GM23338 (cell line): Measurements from ENCODE around the gene SLC19A1. TPM values are rescaled to one million over a fixed set of nuclear protein-coding genes. Genes with fewer than 3 reads are reported as not detected.

Source experiments
- ATAC-seq: fragments of 200-7000 bp; cut with Tn5 transposase; 3 replicates; pipeline ENCODE4 v1.9.1; 2020
- DNase-seq: peaks from one replicate; pipeline ENCODE4 v3.0.0-alpha.2; 2015; ENCODE audit warnings: low spot score
- H2AFZ ChIP-seq: fragments of 200-600 bp; sonication (generic); 2 replicates; pipeline ENCODE4 v1.8.0; 2016; ENCODE audit warnings: antibody characterized with exemption, mild to moderate bottlenecking, moderate library complexity
- H3F3A ChIP-seq: fragments of 200-600 bp; sonication (generic); replicated peaks from 2 replicates; pipeline ENCODE4 v1.8.0; 2017; ENCODE audit warnings: antibody characterized with exemption, mixed run types, low read depth
- H3K27ac ChIP-seq: fragments of 200-600 bp; sonication (generic); 2 replicates; pipeline ENCODE4 v1.6.1; 2016; ENCODE audit warnings: low read depth
- H3K27me3 ChIP-seq: fragments of 200-600 bp; sonication (generic); 2 replicates; pipeline ENCODE4 v1.8.0; 2016; ENCODE audit warnings: mild to moderate bottlenecking, mixed run types, moderate library complexity; ENCODE audit not compliant: insufficient read depth
- H3K36me3 ChIP-seq: fragments of 200-600 bp; sonication (generic); 2 replicates; pipeline ENCODE4 v1.8.0; 2016; ENCODE audit warnings: mild to moderate bottlenecking; ENCODE audit not compliant: insufficient read depth
- H3K4me1 ChIP-seq: fragments of 200-600 bp; sonication (generic); 2 replicates; pipeline ENCODE4 v1.8.0; 2016; ENCODE audit warnings: mild to moderate bottlenecking, moderate library complexity; ENCODE audit not compliant: insufficient read depth
- H3K4me2 ChIP-seq: fragments of 200-600 bp; sonication (generic); 2 replicates; pipeline ENCODE4 v1.7.1; 2017; ENCODE audit warnings: mixed run types
- H3K4me3 ChIP-seq: fragments of 200-600 bp; sonication (generic); 2 replicates; pipeline ENCODE4 v1.6.1; 2016; ENCODE audit warnings: mixed run types
- H3K79me2 ChIP-seq: fragments of 200-600 bp; sonication (generic); replicated peaks from 2 replicates; pipeline ENCODE4 v1.8.0; 2017; ENCODE audit warnings: mild to moderate bottlenecking; ENCODE audit not compliant: insufficient read depth
- H3K9me2 ChIP-seq: fragments of 200-600 bp; sonication (generic); 2 replicates; pipeline ENCODE4 v1.8.0; 2017; ENCODE audit not compliant: insufficient read depth
- H4K20me1 ChIP-seq: fragments of 200-600 bp; sonication (generic); replicated peaks from 2 replicates; pipeline ENCODE4 v1.8.0; 2017; ENCODE audit warnings: mild to moderate bottlenecking; ENCODE audit not compliant: insufficient read depth
- H3K27ac Mint-ChIP-seq: 2 replicates; pipeline ENCODE4 v1.8.0; 2020; ENCODE audit warnings: inconsistent platforms, mild to moderate bottlenecking, moderate library complexity, mixed read lengths
- H3K27me3 Mint-ChIP-seq: 3 replicates; pipeline ENCODE4 v1.8.0; 2022; ENCODE audit warnings: low read depth, mild to moderate bottlenecking, moderate library complexity, mixed read lengths, inconsistent platforms; ENCODE audit not compliant: insufficient read depth, poor library complexity
- H3K36me3 Mint-ChIP-seq: 3 replicates; pipeline ENCODE4 v1.8.0; 2021; ENCODE audit warnings: low read depth, mild to moderate bottlenecking, inconsistent platforms, moderate library complexity, mixed read lengths
- H3K4me1 Mint-ChIP-seq: 3 replicates; pipeline ENCODE4 v1.8.0; 2020; ENCODE audit warnings: mild to moderate bottlenecking, inconsistent platforms, mixed read lengths
- H3K4me3 Mint-ChIP-seq: 3 replicates; pipeline ENCODE4 v1.8.0; 2021; ENCODE audit warnings: moderate library complexity, mild to moderate bottlenecking, inconsistent platforms, mixed read lengths
- H3K9me3 Mint-ChIP-seq: 3 replicates; pipeline ENCODE4 v1.8.0; 2020; ENCODE audit warnings: moderate library complexity, mild to moderate bottlenecking, inconsistent platforms, mixed read lengths
- CREB1 ChIP-seq: fragments of 250-450 bp; sonication (Bioruptor Pico); IDR thresholded peaks from 2 replicates; pipeline ENCODE4 v1.5.0; 2020; ENCODE audit warnings: low read depth, mild to moderate bottlenecking, moderate library complexity
- CTCF ChIP-seq, 2 experiments: fragments of 200-600 bp in 1 of 2; sonication (generic) in 1 of 2; conservative IDR thresholded peaks; 2 replicates each; pipeline versions ENCODE4 v1.5.1 to v1.6.1; 2016 to 2017; ENCODE audit warnings: antibody characterized with exemption in 2 of 2, low read depth in 2 of 2, mild to moderate bottlenecking in 2 of 2, moderate library complexity in 1 of 2
- JUNB ChIP-seq: IDR thresholded peaks from one replicate; pipeline ENCODE4 v1.6.1; 2016; ENCODE audit warnings: antibody characterized with exemption; ENCODE audit not compliant: unreplicated experiment
- STAT1 ChIP-seq: IDR thresholded peaks from one replicate; pipeline ENCODE4 v1.6.1; 2016; ENCODE audit warnings: antibody characterized with exemption; ENCODE audit not compliant: unreplicated experiment
- ZNF331 ChIP-seq: fragments of 250-450 bp; sonication (Bioruptor Pico); IDR thresholded peaks from 2 replicates; pipeline ENCODE4 v1.5.0; 2020; ENCODE audit warnings: low read depth, mild to moderate bottlenecking, moderate library complexity
- polyA plus RNA-seq: library from polyadenylated mRNA; unstranded; fragments of >200 nt; fragmentation: Nextera tagmentation; extraction: Ambion mirVana; gene quantifications from 2 replicates; pipeline ENCODE4 v1.2.1, GENCODE V29; 2016
- total RNA-seq: library from RNA; depleted of rRNA; stranded (reverse); fragments of >200 nt; shearing (Covaris generic); gene quantifications from 2 replicates; pipeline ENCODE4 v1.2.3, GENCODE V29; 2014
- TF ChIP-seq, protein P1 (sequence below): fragments of 250-450 bp; sonication (Bioruptor Pico); IDR thresholded peaks from 2 replicates; pipeline ENCODE4 v1.5.0; 2020; ENCODE audit warnings: mild to moderate bottlenecking, moderate library complexity
- TF ChIP-seq, protein P2 (sequence below): IDR thresholded peaks from 2 replicates; pipeline ENCODE4 v1.6.1; 2016; ENCODE audit warnings: antibody characterized with exemption

SLC19A1 gene
- total and polyA plus RNA-seq, 2 experiments from 2014 or later = 31.2 to 33.0 TPM

DNA sequence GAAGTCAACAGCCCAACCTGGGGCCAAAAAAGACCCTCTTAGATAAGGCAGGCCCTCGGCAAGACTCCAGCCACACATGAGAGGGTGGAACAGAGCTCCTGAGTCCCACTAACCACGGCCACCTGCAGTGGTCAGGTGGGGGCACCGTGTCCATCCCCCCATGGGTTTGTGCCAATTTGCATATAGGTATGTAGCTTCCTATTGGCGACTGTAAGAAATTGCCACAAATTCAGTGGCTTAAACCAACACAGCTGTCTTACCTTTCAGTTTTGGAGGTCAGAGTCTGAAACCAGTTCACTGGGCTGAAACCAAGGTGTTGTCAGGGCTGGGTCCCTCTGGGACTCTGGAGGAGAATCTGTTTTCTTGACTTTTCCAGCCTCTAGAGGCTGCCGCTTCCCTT lies 77.9 kb downstream of the SLC19A1 start (continued):
- TF ChIP-seq, protein P1, sequence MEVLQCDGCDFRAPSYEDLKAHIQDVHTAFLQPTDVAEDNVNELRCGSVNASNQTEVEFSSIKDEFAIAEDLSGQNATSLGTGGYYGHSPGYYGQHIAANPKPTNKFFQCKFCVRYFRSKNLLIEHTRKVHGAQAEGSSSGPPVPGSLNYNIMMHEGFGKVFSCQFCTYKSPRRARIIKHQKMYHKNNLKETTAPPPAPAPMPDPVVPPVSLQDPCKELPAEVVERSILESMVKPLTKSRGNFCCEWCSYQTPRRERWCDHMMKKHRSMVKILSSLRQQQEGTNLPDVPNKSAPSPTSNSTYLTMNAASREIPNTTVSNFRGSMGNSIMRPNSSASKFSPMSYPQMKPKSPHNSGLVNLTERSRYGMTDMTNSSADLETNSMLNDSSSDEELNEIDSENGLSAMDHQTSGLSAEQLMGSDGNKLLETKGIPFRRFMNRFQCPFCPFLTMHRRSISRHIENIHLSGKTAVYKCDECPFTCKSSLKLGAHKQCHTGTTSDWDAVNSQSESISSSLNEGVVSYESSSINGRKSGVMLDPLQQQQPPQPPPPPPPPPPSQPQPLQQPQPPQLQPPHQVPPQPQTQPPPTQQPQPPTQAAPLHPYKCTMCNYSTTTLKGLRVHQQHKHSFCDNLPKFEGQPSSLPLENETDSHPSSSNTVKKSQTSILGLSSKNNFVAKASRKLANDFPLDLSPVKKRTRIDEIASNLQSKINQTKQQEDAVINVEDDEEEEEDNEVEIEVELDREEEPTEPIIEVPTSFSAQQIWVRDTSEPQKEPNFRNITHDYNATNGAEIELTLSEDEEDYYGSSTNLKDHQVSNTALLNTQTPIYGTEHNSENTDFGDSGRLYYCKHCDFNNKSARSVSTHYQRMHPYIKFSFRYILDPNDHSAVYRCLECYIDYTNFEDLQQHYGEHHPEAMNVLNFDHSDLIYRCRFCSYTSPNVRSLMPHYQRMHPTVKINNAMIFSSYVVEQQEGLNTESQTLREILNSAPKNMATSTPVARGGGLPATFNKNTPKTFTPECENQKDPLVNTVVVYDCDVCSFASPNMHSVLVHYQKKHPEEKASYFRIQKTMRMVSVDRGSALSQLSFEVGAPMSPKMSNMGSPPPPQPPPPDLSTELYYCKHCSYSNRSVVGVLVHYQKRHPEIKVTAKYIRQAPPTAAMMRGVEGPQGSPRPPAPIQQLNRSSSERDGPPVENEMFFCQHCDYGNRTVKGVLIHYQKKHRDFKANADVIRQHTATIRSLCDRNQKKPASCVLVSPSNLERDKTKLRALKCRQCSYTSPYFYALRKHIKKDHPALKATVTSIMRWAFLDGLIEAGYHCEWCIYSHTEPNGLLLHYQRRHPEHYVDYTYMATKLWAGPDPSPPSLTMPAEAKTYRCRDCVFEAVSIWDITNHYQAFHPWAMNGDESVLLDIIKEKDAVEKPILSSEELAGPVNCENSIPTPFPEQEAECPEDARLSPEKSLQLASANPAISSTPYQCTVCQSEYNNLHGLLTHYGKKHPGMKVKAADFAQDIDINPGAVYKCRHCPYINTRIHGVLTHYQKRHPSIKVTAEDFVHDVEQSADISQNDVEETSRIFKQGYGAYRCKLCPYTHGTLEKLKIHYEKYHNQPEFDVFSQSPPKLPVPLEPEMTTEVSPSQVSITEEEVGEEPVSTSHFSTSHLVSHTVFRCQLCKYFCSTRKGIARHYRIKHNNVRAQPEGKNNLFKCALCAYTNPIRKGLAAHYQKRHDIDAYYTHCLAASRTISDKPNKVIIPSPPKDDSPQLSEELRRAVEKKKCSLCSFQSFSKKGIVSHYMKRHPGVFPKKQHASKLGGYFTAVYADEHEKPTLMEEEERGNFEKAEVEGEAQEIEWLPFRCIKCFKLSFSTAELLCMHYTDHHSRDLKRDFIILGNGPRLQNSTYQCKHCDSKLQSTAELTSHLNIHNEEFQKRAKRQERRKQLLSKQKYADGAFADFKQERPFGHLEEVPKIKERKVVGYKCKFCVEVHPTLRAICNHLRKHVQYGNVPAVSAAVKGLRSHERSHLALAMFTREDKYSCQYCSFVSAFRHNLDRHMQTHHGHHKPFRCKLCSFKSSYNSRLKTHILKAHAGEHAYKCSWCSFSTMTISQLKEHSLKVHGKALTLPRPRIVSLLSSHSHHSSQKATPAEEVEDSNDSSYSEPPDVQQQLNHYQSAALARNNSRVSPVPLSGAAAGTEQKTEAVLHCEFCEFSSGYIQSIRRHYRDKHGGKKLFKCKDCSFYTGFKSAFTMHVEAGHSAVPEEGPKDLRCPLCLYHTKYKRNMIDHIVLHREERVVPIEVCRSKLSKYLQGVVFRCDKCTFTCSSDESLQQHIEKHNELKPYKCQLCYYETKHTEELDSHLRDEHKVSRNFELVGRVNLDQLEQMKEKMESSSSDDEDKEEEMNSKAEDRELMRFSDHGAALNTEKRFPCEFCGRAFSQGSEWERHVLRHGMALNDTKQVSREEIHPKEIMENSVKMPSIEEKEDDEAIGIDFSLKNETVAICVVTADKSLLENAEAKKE (CRISPR knock-in tag) = no peak
- TF ChIP-seq CTCF (conservative IDR thresholded peaks at IDR 0.05; ENCODE audit: low read depth in 2 of 2) = no peak
- no peak for TF ChIP-seq ZNF331

- H3K79me2 ChIP-seq = peaks cover 73% of the 10 kb centered on the region
- Mint-ChIP-seq H3K27me3 (peaks cover 16% of the 10 kb centered on the region), H3K4me3 (no peak overlapping the region)
- TF ChIP-seq, protein P2, sequence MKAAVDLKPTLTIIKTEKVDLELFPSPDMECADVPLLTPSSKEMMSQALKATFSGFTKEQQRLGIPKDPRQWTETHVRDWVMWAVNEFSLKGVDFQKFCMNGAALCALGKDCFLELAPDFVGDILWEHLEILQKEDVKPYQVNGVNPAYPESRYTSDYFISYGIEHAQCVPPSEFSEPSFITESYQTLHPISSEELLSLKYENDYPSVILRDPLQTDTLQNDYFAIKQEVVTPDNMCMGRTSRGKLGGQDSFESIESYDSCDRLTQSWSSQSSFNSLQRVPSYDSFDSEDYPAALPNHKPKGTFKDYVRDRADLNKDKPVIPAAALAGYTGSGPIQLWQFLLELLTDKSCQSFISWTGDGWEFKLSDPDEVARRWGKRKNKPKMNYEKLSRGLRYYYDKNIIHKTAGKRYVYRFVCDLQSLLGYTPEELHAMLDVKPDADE = no peak
- TF ChIP-seq JUNB (no peak), CREB1 (CRISPR knock-in tag) (no peak), STAT1 (no peak)
- TF ChIP-seq, protein P1 (CRISPR knock-in tag) = no peak
Observed at GRCh38 chr21:45463871-45464270, 78.4 kb downstream of the SLC19A1 start.

More at GRCh38 chr21:45463871-45464270, 78.4 kb downstream of the SLC19A1 start:
- Histone ChIP-seq H3K27me3 (no peaks in the 10 kb centered on the region), H3K4me2 (no peak overlapping the region), H2AFZ (no peak overlapping the region), H3K4me3 (no peak overlapping the region), H3K4me1 (peaks cover 7% of the 10 kb centered on the region; the same call in 1 of the 2 replicates), H3K36me3 (no peaks in the 10 kb centered on the region; the same call in 1 of the 2 replicates), H4K20me1 (peaks cover 8% of the 10 kb centered on the region), H3K9me2 (no peaks in the 10 kb centered on the region), H3F3A (no peaks in the 10 kb centered on the region), H3K27ac (no peak overlapping the region)
- Mint-ChIP-seq H3K9me3 (peaks cover 8% of the 10 kb centered on the region), H3K36me3 (peaks cover 52% of the 10 kb centered on the region), H3K27ac (no peak overlapping the region), H3K4me1 (peaks cover 10% of the 10 kb centered on the region; the same call in 1 of the 3 replicates)
- DNase-seq (no peak), ATAC-seq (no peak)
